Stimulated activated CD8-positive, alpha-beta memory T cell treated with anti-CD3 and anti-CD28 coated beads, Interleukin-15, amount 100 ng/mL, for 4 hours (primary cell): ENCODE results near the gene LYVE1.
"Not testable (repeated sequence)": the region's sequence is repeated elsewhere in the genome, so short reads cannot be mapped to it uniquely, and the experiment has no call there.

ENCODE experiments used
- DNase-seq, 2 donors: peaks; one replicate each; pipeline ENCODE4 v3.0.0-alpha.2; 2020; ENCODE audit warnings: low read depth in 2 of 2

Gene LYVE1, protein sequence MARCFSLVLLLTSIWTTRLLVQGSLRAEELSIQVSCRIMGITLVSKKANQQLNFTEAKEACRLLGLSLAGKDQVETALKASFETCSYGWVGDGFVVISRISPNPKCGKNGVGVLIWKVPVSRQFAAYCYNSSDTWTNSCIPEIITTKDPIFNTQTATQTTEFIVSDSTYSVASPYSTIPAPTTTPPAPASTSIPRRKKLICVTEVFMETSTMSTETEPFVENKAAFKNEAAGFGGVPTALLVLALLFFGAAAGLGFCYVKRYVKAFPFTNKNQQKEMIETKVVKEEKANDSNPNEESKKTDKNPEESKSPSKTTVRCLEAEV

DNA sequence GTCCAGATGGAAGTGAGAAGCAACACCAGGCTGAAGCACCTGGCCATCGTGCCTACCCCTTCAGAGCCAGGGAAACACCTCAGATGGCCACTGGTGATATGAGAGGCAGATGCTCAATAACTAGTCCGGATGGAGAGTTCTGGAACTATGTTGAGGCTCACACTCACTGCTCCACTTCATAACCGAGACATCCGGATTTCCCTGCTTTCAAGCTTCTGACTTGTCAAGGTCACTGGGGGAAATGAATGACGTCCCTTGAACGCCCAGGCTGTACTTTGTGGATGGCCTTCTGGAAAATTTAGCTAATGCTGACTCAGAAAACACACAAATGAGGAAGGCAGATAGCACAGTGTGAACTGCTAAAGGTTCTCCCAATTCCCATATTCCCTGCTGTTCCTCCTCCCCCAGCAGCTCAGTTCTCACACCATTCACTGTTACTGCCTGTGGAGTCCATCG lies at the start of gene LYVE1:
LYVE1 (minus strand) TSS at position 180 of the 456 bp plus-strand sequence; CDS start at position 47, 133 bp downstream.
- DNase-seq, result no peak

DNA sequence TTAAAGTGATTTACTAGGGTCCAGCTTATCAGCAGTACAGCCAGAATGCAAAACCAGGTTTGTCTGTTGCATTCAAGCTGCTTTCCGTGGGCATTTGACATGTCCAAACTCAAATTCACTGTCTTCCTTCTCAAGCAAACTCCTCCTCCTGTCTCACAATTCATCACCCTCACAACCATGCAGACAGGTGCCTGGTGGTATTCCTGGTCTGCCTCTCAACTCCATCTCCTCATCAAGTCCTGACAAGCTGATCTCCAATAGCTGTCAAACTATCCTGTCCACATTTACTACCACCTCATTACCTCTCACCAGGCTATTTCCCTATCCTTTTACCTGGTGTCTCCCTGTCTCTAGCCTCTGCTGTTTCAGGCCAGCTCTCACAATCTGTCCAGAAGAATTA lies 49.1 kb upstream of the LYVE1 start:
- DNase-seq, result no peak

DNA sequence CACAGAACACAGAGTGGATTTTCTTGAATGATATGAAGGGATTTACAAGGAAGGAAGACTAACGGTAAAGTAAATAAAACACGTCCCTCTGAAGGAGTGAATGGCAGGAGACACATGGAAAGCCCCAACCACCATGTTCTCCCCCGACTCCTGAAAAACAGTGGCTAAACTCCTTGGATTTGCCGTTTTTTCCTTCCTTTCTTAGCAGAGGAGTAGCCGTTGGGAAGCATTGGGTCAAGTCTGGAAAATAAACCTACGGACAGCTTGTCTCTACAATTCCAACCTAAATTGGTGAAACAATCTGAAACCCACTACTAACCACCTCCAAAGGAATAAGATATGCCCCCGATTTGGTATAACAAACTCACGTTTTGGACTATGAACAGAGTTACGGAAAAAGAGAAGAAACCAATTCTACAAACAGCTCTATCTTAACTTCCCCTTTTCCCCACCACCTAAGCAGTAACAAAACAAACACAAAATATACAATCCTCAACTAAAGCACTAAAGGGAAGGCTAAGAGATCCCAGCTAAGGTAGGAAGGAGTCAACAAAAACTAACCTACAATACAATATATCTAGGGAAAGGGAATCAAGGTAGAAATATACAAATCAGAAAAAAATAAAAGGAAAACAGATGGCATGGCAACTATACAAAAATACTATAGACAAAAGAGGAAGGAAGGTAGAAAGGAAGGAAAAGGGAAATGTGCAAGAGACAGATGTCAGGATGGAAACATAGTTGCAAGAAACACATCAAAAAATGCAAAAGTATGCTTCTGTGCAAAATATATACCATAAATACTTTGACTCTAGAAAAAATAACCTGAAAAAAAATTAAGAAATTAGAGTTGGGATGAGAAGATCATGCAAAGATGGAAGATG lies 43.8 kb upstream of the LYVE1 start:
- DNase-seq, result no peak

DNA sequence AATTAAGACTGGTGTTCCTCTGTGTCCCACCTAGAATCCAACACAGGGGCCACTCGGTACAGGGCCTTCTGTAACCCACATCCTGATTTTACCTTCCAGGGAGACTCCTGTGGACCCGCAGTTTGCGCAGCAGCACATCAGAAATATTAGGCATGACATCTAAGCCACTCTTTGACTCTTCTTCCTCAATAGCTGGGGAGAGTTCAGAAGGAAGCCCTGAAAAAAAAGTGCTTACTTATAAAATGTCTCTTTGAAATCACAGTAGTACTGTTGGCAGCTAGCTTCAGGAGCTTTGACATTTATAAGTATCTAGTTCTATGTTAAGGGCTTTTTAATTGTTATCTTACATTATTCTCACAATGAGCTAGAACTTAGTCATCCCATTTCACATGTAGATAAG lies 41.2 kb upstream of the LYVE1 start:
- no peak for DNase-seq

DNA sequence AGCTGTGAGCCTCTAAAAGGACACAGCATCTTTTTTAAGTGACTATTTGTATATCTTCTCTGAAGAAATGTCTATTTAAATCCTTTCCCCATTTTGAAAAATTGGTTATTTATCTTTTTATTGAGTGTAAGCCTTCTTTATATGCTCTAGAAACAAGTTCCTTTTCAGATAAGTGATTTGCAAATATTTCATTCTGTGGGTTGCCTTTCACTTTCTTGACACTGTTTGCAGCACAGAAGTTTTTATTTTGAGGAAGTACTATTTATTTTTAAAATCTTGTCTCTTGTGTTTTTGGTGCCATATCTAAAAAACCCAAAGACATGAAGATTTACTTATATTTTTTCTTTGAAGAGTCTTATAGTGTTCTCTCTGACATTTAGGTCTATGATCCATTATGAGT lies 40.1 kb upstream of the LYVE1 start:
- DNase-seq, result no peak

DNA sequence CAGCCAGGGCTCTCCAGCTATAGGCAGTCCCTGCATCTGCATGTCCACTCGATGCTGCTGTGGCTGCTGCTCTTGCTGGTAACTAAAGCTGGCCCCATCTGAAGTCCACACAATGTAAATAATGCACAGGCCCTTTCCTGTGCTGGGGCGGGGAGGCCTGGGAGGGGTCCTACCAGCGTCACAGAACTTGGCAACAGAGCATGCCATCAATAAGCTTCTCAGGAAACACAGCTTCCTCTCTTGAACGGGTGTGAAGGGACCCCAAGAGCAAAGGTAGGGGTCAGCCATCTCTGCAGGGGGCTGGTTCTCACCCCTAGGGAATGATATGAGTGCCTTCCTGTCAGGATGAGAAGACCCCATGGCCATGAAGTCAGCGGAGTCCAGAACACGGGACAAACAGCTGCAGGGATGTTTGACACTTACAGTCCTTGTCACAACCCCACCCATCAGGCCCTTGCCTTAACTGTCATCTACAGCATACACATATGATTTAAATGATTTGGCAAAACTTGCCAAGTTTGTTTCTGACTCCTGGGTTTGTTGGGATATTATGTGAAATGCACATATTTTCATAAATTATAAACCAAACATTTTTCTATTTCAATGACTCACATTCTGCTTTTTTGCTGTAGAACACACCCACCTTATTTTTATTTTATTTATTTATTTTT lies 39.1 kb upstream of the LYVE1 start:
- DNase-seq, result no peak

DNA sequence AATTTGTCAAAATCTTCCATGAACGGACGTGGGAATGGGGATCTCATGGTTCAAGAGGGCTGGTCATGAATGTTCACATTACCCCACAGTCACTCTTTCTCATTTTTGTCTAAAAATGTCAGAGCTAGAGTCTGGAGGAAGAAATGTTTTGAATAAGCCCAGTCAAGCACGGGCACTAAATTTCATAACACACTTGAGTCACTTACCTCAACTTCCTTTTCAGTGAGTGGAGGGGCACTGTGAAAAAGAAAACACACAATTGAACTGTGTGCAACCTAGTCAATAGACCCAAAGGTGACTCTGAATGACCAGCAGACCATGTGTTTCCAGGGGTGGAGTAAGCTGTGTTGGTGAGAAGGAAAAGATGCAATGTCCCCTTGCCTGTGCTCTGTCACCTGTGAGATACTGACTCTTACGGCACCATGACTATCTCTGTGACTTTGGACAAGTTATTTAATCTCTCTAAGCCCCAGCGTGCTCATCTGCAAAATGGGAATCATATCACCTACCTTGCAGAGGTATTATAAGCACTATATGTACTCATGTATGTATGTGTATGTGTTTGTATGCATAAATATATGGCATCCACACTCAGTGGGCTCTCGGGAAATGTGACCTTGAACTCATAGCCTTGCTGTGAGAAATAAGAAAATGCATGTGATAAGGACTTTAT lies 38.2 kb upstream of the LYVE1 start:
- DNase-seq, result no peak

DNA sequence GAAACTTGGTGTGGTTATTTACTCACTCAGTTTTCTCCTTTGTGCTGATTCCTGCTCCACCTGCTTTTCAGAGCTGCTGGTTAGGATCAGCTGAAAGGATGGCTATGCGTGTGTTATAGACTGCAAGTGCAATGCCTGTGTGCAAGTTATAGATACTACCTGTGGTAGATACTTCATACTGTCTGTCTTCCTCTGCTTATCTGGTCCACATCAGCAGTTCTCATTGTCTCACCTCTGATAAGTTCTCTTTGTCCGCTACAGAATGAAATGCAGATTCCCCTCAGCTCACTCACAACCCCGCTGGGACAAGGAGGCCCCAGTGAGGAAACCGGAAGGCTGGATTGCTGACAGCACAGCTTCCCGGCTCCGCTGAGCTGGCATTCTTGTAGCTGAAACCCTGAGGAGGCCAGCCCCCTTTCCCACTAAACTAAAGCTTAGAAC lies 37.5 kb upstream of the LYVE1 start:
- DNase-seq, result no peak

DNA sequence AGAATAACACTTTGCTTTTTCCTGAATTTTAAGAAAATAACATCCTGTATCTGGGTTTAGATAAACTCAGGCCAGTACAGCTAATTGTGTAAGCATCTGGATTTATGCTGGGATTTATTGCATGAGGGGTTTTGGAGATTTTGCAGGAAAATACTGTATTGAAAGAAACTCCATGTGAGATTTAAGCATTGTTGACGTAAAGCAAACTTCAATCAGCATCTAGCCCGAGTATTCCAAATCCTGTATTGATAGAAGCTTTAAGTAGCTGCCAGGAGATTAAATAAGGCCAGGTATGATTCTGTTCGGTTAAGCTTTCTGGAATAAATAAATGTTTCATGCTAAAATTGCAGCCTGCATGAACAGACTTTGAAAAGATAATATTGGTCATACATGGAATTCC lies 36.3 kb upstream of the LYVE1 start:
- DNase-seq, result no peak

DNA sequence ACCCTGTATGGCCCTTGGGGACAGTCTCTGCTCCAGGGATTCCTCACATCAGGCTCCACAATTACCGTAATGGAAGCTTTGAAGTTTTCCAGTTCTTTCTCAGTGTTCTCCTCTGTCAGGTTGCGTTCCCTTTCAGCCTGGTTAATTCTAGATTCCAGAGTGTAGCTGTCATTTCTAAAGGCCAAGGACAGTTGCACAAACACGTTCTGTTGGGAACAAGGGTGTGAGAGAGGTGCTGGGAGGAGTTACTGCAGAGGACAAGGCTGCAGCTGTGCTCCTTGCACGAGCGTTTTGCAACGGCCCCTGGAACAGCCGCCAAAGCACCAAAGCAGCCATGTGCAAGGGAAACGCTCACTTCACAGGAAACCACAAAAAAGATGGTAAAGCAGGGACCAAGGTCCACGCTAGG lies 35.9 kb upstream of the LYVE1 start:
- no peak for DNase-seq

DNA sequence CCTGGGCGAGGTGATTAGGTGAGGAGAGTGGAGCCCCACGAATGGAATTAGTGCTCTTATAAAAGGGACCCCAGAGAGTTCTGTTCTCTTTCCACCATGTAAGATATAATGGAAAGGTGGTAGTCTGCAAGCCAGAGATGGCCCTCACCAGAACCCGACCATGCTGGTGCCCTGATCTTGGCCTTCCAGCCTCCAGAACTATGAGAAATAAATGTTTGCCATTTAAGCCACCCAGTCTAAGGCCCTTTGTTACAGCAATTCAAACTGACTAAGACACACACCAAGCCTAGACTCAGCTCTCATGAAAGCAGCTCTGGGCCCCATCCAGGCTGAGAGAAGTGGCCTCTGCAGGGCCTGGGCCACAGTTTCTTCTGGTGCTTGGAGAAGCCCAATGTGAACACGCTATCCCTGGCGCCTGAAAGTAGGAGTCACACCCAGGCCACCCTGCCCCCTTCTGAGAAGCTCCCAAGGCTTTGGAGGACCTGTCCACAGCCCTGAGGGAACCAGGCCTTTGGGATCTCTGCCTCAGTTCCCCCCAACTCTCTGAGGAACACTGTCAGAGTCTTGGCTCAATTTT lies 35.3 kb upstream of the LYVE1 start:
- DNase-seq, result no peak

DNA sequence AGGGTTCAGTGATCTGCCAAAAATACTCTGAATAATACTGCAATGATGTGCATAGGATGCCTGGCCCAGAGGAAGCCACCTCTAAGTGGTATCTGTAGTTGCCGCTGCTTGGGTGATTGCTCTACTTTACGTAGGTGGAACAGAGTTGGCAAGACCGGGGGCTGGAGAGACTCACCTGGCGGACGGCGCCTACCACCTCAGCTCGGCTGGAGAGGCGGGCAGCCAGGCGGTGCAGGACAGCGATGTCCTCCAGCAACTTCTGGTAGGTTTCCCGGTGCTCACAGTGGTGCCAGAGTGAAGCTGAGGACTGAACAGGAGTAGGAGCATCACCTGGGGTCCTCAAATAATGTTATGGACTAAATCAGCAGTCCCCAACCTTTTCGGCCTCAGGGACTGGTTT lies 34.5 kb upstream of the LYVE1 start:
- DNase-seq, result no peak

DNA sequence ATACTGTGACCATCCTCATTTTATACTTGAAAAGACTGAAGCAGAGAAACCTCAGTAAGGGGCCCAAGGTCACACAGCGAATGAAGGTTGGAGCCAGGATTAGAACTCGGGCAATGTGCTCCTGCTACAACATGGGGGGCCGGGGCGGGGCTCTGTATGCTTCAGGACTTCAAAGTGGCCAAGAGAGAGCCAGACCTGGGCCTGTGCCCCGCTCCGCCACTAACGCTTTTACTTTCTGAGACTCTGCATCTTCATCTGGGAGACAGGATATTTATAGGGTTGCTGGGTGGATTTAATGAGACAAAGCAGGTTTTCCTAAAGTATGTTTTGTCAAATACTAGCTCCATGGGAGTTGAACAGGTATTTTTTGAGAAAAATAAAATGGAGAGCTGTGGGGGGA lies 33.9 kb upstream of the LYVE1 start:
- DNase-seq, result no peak

DNA sequence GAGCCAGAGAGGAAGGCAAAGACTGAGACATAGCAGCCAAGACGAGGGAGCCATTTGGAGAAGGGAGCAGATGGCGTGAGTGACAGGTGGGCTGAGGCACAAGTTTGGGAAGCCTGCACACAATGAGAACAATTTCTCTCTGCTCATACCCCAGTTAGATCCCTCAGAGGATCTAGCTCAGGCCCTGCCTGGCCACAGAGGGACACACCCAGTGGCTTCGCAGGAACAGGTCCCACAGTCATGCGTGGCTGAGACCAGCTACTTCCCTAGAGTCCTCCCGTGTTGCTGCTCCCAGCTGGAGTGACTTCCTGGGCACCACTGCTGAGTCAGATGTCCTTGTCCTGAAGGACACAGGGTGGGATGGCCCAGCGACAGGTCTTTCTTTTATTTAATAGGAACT lies 33.4 kb upstream of the LYVE1 start:
- DNase-seq, result no peak

DNA sequence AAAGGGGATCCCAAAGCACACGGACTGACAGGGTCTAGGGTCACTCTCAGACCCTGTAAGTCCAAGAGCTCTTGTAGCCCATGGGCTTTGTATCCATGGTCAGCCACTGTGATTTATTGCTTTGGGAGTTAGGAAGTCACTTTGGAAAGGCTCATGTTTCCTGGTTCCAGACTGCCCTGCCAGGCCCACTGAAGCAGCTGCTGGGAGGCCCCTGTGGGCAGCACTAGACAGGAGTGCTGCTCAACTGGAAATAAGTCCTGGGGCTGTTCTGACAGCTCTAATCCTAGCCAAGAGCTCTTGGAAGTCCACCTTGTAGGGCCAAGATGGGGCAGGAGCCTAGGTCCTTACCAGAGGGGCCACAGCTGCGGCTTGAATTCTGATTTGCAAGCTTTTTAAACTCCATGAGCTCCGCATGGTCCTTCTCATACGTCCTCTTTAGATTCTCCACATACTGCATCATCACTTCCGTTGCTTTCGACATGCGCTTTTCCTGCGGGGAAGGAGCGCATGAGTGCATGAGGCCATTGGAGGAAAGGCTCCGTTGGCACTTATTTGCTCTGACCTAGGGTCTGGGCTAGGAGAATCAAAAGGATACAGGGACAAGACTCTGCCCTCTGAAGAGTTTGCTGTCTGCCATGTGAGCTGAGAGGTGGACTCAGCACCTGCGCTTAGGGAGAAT lies 32.2 kb upstream of the LYVE1 start:
- DNase-seq, result no peak

DNA sequence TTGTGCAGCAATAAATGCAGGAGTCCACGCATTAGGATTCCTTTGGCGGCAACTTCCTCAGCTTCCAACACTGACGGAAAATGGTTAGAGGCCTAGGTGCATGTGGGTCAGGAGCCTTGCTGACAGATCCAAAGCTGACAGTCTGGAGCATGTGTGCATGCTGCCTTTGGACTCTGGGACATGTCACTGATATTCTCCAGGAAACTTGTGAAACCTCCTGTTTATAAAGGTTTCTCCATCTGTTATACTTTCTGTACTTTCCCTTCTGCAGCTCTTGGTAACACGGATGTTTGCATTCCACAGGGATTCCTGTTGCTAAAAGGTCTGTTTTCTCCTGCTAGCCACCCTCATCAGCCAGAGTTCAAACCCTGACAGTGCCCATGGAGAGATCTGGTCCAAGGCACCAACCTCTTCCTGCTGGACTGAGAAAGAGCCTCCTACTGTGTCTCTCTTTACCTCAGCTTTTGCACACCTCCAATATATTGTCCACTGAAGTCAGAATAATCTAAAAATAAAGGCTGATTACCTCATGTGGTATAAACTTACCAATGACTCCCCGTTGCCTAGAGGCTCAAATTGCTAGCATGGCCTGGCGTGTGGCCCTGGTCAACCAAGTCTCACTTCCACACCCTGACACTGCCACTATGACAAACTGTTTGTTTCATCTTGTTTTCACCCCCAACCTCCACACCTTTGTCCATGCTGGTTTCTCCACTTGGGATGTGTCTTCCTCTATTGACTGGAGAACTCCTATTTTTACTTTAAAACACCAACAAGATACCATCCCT lies 31.1 kb upstream of the LYVE1 start:
- DNase-seq, result no peak

DNA sequence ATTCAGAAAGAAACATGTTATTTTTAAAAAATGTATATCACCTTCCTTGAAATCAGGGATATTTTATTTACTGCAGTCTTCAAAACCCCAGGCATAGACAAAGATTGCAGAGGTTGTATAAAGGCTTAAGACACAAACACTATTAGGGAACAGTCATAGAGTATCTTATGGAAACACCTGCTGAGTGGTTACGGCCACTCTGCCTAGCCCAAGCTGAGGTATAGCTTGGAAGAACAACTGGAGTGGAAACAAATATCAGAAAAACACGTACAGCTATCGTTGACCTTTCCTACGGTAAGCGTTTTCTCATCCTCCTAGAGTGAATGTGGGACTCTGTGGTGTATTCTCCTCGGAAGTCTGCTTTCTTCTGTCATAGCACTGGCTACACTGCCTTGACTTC lies 30.4 kb upstream of the LYVE1 start:
- DNase-seq, result no peak

DNA sequence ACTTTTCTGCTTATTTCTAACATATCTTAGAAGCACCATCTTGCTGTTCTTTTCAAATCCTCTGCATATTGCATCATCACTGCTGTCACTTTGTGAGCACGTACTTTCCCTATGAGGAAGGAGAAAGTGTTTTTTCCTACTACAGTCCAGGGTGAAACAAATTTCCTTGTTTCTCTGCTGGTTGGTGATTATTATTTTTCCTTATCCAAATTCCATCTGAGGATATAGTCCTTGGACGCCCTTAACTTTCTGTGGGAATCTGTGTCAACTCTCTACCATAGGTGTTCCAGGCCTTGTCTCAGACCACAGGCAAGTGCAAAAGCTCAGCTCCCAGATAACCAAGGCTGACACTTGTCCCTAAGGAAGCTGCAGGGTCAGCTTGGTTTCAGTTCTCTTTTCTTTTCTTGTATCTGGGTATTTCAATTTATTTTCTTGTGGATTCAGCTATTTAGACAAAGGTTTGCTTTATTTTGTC lies 29.4 kb upstream of the LYVE1 start:
- no peak for DNase-seq

DNA sequence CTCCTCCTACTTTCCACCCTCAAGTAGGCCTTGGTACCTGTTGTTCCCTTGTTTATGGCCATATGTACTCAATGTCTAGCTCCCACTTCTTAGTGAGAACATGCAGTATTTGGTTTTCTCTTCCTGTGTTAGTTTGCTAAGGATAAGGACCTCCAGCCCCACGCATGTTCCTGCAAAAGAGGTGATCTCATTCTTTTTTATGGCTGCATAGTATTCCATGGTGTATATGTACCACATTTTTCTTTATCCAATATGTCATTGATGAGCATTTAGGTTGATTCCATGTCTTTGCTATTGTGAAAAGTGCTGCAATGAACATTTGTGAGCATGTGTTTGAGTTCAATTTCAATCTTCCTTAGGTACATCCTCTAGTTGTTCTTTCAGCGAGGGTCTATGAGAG lies 27.4 kb upstream of the LYVE1 start:
- not testable (repeated sequence) for DNase-seq

DNA sequence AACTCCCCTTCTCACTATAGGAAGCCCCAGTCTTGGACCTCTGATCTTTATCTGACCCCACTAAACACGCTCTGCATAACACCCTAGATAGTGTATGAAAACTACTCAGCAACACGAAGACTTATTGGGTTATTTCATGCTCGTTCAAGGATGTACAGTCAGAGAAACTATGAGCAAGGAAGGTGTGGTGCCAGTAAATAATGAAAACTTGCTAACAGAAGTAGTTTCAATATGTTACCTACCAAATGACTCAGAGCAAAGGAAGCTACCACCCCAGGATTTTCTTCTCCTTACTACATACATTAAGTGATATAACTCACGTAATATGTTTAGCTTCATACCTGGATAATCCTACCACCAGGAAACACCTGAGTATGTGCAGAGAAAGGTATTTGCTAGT lies 25.9 kb upstream of the LYVE1 start:
- no peak for DNase-seq
